ENCODE measurements around the gene UQCR11.

UQCR11 gene

DNA sequence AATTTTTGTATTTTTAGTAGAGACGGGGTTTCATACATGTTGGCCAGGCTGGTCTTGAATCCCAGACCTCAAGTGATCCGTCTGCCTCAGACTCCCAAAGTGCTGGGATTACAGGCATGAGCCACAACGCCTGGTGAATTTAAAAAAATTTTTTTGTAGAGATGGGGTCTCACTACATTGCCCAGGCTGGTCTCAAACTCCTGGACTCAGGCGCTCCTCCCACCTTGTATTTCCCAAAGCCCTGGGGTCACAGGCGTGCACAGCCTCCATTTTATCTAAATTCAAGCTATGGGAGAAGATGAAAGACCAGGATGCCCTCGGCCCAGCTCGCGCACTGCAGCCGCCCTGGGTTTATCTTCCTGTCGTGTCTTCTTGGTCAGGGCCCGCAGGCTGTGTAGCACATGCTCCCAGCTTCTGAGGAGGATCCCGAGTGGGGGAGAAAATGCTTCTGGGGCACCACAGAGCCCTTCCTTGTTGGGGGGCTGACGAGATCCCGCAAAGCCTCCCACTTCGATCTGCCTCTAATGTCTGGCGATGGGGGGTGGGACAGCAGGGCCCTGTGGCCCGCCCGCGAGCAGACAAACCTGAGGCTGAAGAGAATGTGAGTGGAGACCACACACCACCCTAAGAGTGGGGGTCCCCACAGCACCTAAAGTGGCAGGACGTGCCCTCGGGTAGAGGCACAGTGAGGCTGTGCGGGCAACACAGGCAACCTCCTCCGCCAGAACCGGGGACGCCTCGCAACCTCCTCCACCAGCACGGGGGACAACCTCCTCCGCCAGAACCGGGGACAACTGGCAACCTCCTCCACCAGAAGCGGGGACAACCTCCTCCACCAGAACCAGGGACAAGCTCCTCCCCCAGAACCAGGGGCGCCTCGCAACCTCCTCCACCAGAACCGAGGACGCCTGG lies 31.3 kb upstream of the UQCR11 start:
- H3K4me3 ChIP-seq (ENCODE audit: low read depth, low read length): no peak overlapping the region

DNA sequence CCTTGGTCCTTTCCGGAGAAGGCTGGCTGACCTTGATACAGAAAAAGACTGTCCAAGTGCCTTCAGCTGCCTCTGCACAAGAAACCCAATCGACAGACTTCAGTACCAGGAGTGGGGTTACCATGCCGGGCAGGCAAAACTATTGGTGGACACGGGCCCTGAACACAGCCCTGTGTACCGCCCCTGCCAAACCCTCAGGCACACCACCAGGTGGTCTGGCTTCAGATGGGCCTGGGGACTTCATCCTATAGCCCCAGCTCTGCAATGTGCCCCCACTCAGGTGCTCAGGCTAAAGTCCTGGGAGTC lies 29.6 kb upstream of the UQCR11 start:
- H3K4me3 ChIP-seq (ENCODE audit: low read depth, low read length): no peak overlapping the region

DNA sequence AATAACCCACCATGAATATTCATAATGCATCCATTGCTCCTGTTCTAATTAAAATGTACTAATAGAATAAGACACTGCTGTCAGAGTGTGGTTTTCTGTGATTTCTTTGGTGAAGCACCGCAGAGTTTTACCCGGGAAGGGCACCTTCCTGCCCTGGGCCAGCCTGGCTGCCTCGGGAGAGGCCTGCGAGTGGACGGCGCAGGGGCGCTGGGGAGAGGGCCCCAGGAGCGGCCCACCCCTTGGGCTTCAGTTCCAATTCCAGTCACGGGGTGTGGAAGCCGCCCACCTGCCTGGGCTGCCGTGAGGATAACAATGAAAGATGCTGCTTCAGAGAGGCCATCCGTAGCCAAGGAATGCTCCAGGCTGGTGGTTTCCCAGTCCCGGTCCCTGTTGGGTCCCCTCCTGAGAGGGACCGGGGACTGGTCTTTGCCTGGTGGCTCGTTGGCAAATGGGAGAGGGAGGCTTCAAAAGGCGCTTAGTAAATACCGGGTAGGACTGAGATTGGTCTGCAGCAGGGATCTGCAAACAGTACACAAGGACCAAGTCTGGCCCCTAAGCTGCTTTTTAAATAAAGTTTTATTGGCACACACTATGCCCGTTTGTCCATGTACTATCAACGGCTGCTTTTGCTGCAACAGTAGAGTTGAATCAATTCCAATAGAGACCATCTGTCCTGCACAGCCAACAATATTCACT lies 29.1 kb upstream of the UQCR11 start:
- H3K4me3 ChIP-seq (ENCODE audit: low read depth, low read length): no peak overlapping the region

DNA sequence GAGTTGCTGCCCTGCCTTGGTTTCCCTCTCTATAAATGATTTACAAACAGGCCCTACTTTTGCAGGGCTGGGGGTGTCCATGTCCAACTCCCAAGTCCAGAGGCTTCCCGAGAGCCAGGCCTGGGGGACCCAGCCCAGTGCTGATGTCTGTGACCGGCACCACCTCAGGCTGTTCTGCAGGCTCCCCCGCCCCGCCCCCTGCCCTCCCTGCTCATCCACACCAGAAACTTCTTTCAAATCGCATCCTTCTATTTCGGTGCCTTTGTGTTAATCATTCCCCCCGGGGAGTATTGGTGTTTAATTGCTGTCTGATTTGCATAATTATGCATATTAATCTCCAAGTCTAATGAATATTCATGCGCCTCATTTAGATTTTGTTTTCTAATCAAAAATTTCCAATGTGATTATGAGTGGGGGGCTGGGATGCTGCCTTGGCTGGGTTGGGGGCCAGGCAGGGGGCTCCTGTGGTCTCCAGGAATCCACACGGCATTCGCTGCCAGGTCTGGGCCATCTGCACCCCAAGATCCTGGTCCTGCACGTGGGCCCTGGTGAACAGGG lies 28.1 kb upstream of the UQCR11 start:
- no peak overlapping the region for H3K4me3 ChIP-seq (ENCODE audit: low read depth, low read length)

DNA sequence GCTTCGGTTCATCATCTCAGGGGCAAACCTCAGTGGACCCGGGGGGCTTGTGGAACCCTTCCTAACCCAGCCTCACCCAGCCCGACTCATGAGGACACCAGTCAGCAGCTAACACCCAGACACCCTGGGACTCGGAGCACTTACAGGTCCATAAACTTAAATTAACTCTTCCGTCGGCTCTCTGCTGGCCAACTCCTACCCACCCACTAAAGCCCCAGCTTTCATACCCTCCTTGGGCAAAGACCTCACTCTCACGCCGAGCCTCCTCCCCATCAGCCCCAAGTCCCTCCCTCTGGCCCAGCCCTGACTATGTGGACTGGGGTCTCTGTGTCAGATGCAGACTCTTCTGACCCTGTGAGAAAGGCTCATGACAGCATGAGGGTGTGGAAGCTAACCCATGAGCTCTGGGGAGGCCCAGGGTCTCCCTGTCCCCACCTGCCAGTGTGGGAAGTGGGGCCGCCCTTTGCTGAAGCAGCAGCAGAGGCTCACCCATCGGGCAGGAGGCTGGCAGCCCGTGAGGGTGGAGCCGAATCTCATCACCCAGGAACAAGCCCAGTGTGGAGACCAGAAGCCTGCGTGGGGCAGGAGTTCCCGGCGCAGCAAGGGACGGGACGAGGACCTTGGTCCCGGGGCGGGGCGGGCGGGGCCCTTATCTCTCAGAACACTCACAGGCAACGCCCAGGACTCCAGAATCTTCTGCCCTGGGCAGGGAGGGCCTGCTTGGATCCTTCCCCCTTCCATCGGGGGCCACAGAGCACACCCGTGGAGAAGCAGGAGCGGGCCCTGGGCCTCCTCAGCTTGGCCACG lies 27.4 kb upstream of the UQCR11 start:
- no peak overlapping the region for H3K4me3 ChIP-seq (ENCODE audit: low read depth, low read length)

DNA sequence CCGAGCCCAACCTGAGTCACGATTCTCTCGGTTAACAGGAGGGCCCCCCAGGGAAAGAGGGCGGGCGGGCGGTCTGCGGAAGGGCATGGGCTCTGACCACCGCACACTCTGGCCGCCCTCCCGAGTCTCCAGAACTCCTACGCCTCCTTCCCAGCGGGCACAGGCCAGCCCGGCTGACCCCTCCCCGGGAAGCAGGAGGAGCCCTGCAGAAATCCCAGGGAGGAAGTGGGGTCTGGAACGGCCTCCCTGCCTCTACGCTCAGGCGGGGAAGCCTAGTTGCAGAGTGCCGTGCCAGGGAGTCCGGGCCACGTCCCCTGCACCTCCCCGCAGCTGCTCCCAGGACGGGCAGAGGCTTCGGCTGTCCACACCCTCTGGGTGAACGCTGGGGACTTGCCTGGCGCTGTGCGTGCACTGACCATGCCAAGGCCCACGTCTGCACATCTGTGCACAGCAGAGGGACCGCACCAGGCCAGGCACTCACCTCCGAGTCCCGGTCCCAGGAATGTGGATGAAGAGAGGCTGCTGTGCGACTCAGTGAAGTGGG lies 26.4 kb upstream of the UQCR11 start:
- H3K4me3 ChIP-seq (ENCODE audit: low read depth, low read length): no peak overlapping the region

DNA sequence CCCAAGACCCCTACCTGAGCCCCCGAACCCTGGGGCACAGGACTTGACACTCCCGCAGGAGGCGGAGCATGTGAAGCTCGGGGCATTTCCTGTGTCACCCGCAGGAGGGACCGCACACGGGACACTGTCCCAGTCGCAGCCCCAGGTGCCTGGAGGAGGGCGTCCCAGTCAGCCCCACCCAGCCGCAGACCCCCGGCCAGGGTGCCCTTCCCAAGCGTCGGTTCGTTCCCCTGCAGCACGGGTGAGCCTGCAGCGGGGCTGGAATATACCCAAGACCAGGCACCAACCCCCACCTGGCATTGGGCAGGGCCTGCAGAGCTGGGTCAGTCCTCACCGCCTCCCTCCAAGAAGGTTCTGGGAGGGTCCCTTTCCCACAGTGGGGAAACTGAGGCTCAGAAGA lies 25.5 kb upstream of the UQCR11 start:
- no peak overlapping the region for H3K4me3 ChIP-seq (ENCODE audit: low read depth, low read length)

DNA sequence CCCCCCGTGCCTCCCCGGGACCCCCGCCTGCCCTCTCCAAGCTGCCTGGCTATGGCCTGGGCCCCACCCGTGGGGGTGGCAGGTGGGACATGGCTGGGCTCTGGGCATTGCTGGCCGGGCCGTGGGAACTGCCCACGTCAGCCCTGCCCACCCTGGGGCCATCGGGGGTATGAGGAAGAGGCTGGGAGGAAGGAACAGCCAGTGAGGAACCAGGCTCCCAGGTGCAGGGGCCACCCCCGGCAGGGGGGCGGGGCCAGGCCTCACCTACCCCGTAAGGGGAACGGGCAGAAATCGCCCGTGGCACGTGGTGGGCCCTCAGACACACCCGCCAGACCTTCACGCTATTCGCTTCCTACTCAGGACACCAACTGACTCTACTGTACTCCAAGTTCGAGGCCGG lies 24.8 kb upstream of the UQCR11 start:
- H3K4me3 ChIP-seq (ENCODE audit: low read depth, low read length): no peak overlapping the region

DNA sequence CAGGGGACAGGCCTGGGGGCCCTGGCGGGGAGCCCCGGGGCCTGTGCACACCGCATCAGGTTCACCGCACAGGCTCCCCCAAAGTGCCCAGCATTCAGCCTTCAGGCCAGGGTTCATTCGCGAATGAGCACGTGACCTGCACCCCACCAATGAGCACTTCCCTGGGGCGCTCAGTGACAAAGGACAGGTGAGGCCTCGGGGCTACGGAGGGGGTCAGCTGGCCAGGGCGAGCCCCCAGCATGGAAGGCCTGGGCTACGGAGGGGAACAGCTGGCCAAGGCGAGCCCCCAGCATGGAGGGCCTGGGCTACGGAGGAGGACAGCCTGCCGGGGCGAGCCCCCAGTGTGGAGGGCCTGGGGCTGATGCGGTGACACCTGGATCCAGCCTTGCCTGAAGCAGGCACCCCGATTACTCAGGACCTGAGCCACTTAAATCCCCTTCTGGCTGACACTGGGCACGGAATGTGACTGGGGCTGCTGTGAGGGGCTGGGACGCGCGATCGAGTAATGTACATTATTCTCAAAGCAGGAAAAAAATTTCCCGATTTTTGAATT lies 24.1 kb upstream of the UQCR11 start:
- H3K4me3 ChIP-seq (ENCODE audit: low read depth, low read length): no peak overlapping the region

DNA sequence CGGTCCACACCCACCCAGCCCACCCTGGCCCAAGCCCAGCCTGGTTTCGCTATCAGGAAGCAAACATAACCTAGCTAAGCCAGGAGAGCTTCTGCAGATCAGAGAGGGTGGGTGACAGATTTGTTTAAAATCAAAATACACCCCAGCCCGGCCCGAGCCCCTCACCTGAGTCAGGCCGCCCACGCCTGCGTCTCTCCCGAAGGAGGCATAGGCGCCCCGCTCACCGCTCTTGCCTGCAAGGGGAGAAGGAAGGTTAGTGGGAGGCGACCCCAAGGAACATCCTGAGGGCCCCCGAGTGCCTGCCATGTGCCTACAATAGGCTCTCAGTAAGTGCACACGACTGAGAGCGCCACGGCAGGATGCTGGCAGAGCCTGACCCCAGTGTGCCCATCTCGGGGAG lies 21.9 kb upstream of the UQCR11 start:
- no peak overlapping the region for H3K4me3 ChIP-seq (ENCODE audit: low read depth, low read length)

DNA sequence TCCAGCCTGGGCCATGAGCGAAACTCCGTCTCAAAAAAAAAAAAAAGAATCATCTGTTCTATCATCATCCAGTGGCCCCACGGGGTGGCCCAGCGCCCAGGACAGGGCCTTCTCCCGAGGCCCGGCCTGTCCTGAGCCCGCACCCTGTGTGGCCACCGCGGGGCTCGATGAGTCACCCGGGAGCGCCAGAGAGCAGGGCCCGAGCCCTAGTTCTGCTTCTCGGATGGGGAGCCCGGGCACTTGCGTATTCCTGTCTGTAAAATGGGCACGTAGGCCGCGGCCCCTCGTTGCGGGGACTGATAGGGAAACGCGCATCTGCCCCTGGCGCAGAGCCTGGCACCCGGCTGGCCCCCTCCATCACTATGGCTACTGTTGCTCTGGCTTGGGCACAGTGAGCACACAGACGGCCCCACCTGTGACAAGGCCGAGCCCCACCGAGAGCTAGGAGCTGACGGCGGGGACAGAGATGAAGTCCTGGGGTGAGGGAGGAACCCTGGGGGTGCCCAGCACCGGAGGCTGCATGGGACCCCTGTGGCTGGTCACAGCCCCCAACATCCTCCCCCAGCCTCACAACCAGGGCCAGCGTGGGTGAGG lies 21.3 kb upstream of the UQCR11 start:
- H3K4me3 ChIP-seq (ENCODE audit: low read depth, low read length): no peak overlapping the region

DNA sequence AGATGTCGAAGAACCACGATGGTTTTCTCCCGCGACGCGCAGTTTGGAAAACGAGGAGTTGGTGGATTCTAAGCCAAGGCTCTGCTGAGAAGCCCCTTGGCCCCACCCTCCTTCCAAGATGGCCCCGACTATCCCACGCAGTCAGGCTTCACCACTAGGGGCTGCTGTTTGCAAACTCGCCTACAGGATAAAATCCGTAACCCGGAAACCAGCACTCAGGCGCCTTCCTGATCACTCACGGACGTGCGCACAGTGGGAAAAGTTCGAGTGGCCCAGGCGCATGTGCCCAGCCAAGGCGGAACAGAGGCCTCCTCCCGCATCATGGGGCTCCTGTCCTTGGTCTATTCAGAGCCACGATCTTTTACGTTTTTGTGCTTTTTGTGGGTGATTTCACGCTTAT lies 19.2 kb upstream of the UQCR11 start:
- no peak overlapping the region for H3K4me3 ChIP-seq (ENCODE audit: low read depth, low read length)

DNA sequence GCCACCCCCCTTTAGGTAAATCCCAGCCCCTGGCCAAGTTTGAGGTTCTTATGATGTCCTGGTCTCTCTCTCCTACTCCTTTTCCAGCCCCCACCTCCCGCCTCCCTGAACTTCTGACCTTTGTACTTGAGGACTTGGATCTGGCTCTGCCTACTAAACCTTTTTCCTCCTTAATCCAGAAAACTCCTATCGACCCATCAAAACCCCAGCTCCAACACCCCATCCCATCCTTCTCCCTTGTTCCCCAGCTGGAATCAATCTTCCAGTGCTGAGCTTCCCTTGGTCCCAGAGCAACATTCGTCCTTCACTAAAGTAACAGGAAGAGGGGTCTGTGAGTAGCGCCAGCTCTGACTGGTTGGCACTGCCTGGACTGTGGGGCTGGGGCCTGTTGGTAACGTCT lies 17.3 kb upstream of the UQCR11 start:
- H3K4me3 ChIP-seq (ENCODE audit: low read depth, low read length): no peak overlapping the region

DNA sequence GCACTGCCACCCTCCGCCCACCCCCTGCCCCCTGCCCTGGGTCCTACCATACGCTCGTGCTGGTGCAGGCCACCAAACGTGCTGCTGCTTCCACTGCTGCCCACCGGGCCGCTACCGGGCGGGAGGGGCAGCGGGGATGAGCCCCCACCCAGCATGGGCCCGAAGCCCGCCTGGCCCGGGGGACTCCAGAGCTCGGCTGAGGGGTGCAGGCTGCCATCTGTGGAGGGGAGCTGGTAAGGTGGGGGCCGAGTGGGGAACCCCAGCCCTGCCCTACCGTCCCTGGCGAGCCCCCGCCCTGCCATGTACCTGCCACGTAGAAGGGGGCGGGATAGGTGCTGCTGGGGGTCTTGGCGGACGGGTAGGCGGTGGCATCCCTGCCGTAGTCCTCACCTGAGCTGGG lies 16.7 kb upstream of the UQCR11 start:
- no peak overlapping the region for H3K4me3 ChIP-seq (ENCODE audit: low read depth, low read length)

DNA sequence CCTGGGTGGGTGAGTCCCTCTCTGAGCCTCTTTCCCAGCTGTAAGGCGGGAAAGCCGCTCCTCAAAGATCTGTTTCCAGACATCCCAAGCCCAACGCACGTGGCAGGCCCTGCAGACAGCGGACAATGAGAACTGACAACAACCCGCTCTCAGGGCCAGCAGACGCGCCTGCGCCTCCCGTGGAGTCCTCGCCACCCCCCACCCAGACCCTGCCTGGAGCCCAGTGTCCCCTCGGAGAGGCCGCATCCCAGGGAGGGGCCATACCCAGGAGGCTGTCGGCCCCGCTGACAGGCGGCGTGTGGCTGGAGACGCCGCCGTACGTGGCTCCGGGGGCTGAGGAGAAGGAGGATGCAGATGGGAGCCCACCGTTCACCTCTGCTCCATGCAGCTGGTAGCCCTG lies 16.3 kb upstream of the UQCR11 start:
- no peak overlapping the region for H3K4me3 ChIP-seq (ENCODE audit: low read depth, low read length)

DNA sequence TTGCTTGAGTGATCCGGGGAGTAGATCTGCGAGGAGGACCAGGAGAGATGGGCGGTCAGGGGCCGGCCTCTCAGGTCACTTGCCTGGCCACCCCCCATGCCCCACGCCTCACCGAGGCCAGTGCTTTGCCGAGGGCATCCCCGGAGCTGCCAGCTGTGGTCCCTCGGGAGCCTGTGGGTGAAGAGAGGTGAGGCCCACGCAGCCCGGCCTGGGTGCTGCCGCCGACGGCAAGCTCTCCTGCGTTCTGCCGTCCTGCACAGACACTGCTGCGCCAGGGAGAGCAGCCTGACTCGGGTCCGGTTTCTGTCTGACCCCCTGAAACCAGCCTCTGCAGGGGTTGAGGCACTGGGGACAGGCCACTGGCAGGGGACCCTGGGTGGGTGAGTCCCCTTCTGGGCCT lies 15.8 kb upstream of the UQCR11 start:
- no peak overlapping the region for H3K4me3 ChIP-seq (ENCODE audit: low read depth, low read length)

DNA sequence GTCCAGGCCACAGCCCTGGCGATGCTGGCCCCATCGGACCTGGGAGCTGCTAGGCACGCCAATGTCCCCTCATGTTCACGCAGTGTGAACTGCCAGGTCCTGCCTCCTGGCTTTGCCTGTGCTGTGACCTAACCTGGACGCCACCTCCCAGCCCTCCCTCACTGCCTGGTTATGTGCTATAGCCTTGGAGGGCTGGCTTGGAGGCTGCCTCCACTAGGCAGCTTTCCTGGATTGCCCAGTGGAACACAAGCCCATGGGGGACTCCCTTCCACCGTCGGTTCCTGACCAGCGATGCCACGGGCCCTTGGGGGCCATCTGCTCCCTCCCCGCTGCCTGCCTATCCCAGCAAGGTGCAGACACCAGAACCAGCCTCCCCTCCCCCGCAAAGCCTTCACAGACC lies 15.2 kb upstream of the UQCR11 start:
- no peak overlapping the region for H3K4me3 ChIP-seq (ENCODE audit: low read depth, low read length)

DNA sequence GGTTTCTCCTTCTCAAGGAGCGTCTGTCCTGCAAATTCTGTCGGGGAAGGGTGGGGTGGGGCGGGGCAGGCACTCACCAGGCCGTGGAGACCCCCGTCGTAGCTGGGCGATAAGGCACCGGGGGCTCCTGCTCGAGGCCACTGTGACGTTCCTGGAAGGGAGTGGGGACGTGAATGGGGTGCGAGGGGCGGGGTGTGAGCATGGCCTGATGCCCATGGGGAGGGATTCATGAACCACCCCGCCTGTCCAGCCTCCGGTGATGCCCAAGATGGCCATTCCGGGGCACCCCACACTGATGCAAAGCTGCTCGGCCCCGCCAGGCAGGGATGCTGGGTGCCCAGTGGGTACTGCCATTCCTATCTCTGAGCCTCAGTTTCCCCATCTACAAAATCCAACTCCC lies 14.4 kb upstream of the UQCR11 start:
- H3K4me3 ChIP-seq (ENCODE audit: low read depth, low read length): no peak overlapping the region

DNA sequence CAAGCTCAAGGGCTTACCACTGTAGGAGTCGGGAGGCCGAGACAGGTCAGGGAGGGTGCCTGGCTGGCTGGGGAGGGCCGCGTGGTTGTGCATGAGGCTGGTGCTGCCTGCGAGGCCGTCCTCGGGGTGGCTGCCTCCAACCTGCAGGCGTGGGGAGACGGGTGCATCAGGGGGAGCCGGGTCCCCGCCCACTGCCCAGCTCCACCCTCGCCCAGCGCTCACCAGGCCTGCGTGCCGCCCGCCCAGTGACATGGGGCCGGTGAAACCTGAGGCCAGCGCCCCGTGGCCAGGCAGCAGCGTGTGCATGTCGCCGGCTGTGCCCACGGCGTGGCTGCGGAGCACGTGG lies 13.8 kb upstream of the UQCR11 start:
- no peak overlapping the region for H3K4me3 ChIP-seq (ENCODE audit: low read depth, low read length)

DNA sequence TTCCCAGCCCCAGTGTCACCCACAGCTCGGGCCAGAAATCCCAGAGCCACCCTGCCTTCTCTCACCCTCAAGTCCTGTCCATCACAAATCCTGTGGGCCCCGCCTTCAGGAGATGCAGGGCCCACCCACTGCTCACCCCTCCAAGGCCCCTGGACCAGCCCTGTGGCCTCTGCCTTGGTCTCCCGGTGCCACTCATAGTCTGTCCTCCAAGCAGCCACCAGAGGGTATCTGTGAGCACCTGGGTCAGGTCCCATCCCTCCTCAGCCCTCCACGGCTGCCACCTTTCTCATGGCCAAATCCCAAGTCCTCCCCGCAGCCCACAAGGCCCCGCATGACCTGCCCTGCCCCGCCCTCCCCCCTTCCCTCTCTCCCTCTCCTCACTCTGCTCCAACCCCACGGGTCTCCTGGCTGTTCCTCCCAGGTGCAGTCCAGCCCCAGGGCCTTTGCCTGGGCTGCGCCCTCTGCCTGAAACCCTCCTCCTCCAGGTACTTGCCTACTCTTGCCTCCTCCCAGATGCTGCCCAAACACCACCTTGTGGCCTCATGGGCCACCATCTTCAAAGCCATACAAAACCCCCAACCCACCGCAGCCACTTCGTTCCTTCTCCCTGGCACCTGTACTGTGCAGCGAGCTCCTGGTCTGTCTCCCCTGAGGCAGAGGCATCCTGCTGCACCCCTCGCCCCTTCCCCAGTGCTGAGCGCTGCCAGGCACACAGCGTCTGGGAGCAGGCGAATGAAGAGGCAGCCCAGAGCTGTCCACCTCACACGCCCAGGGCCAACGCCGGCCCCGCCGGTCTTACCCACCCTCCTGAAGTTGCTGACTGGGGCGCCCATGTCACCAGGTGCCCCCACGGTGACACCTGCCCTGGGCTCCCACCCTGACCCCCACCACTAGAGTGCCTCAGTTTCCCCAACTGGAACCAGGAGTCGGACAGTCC lies 13.2 kb upstream of the UQCR11 start:
- H3K4me3 ChIP-seq (ENCODE audit: low read depth, low read length): no peak overlapping the region

Data from iPS-11a (cell line).